GM12878 (cell line): Measurements from ENCODE around the gene ZNF813. TPM values are rescaled to one million over a fixed set of nuclear protein-coding genes. Genes with fewer than 3 reads are reported as not detected.

Experiments
- ATAC-seq: fragments of 200-7000 bp; cut with Tn5 transposase; 3 replicates; pipeline ENCODE4 v1.9.1; 2020; ENCODE audit warnings: mild to moderate bottlenecking, moderate library complexity
- BruUV-seq: library from RNA; stranded (reverse); fragments of 400-500 nt; replicated peaks from 2 replicates; lab custom pipeline; 2021; lab: Mats Ljungman, UMichigan
- CTCF ChIA-PET: fragments of 300-600 bp; sonication (Branson Sonifier 250); formaldehyde crosslinking; extraction: SDS; loops from one replicate; lab custom pipeline; 2021; ENCODE audit warnings: inconsistent platforms; lab: Yijun Ruan, JAX
- POLR2A ChIA-PET: fragments of 350-600 bp; formaldehyde crosslinking; extraction: SDS; loops from one replicate; lab custom pipeline; 2021; ENCODE audit warnings: inconsistent platforms; lab: Charles Lee
- RAD21 ChIA-PET: fragments of 300-600 bp; sonication (Branson Sonifier 250); formaldehyde crosslinking; loops from one replicate; lab custom pipeline; 2023; ENCODE audit warnings: antibody characterized with exemption; ENCODE audit not compliant: unreplicated experiment; lab: Charles Lee
- SMC1A ChIA-PET: fragments of 300-600 bp; sonication (Branson Sonifier 250); formaldehyde crosslinking; loops from one replicate; lab custom pipeline; 2023; ENCODE audit not compliant: unreplicated experiment, uncharacterized antibody; lab: Charles Lee
- DNase-seq: peaks from one replicate; pipeline ENCODE4 v3.0.0-alpha.2; 2011; ENCODE audit warnings: low read depth, low spot score
- FAIRE-seq: peaks from 3 replicates; lab custom pipeline; 2011; peaks lifted over from hg19 to GRCh38; lab: Jason Lieb, UNC
- H2AFZ ChIP-seq: 2 replicates; pipeline ENCODE4 v1.6.0; 2011; ENCODE audit warnings: low read depth, low read length, control low read depth; ENCODE audit not compliant: control insufficient read depth
- H3K27ac ChIP-seq: 2 replicates; pipeline ENCODE4 v1.5.1; 2011; ENCODE audit warnings: control low read depth; ENCODE audit not compliant: control insufficient read depth, insufficient read depth
- H3K27me3 ChIP-seq, 2 experiments: replicated peaks in 1 of 2; 2 replicates each; pipeline versions ENCODE4 v1.6.0 to v1.6.1; 2011; ENCODE audit warnings: low read length in 1 of 2; ENCODE audit not compliant: control insufficient read depth in 2 of 2, insufficient read depth in 2 of 2
- H3K36me3 ChIP-seq, 2 experiments: 2 replicates each; pipeline ENCODE4 v1.5.1; 2011; ENCODE audit warnings: low read length in 1 of 2; ENCODE audit not compliant: control insufficient read depth in 2 of 2, insufficient read depth in 2 of 2
- H3K4me1 ChIP-seq: 2 replicates; pipeline ENCODE4 v1.6.1; 2011; ENCODE audit warnings: mild to moderate bottlenecking, low read length, moderate library complexity, mixed read lengths; ENCODE audit not compliant: control insufficient read depth, insufficient read depth
- H3K4me2 ChIP-seq: 2 replicates; pipeline ENCODE4 v1.6.0; 2011; ENCODE audit warnings: control low read depth; ENCODE audit not compliant: control insufficient read depth, insufficient read depth
- H3K4me3 ChIP-seq: fragments of 200-600 bp; sonication (generic); 2 replicates; pipeline ENCODE4 v1.5.1; 2016
- H3K79me2 ChIP-seq: 2 replicates; pipeline ENCODE4 v1.6.0; 2011; ENCODE audit warnings: low read length; ENCODE audit not compliant: control insufficient read depth, insufficient read depth
- H3K9ac ChIP-seq: 2 replicates; pipeline ENCODE4 v1.8.0; 2011; ENCODE audit warnings: low read length, control low read depth, mixed read lengths; ENCODE audit not compliant: control insufficient read depth, insufficient read depth
- H3K9me3 ChIP-seq: replicated peaks from 3 replicates; pipeline ENCODE4 v1.5.1; 2011; ENCODE audit warnings: mild to moderate bottlenecking, low read length; ENCODE audit not compliant: control insufficient read depth, insufficient read depth
- H4K20me1 ChIP-seq: 2 replicates; pipeline ENCODE4 v1.6.0; 2011; ENCODE audit not compliant: control insufficient read depth, insufficient read depth
- BCLAF1 ChIP-seq: fragments of 450-650 bp; IDR thresholded peaks from 2 replicates; pipeline ENCODE4 v1.6.1; 2017; ENCODE audit warnings: antibody characterized with exemption, mild to moderate bottlenecking, moderate library complexity
- BHLHE40 ChIP-seq, 2 experiments: fragments of 450-650 bp in 1 of 2; IDR thresholded peaks; 2 replicates each; pipeline ENCODE4 v1.6.1; 2011 to 2017; ENCODE audit warnings: low read depth in 2 of 2, borderline replicate concordance in 1 of 2, improper control_type of control experiment in 1 of 2, low read length in 1 of 2, mild to moderate bottlenecking in 1 of 2
- FOXM1 ChIP-seq: IDR thresholded peaks from 2 replicates; pipeline ENCODE4 v1.6.1; 2012; ENCODE audit warnings: low read depth, mild to moderate bottlenecking, inconsistent platforms, low read length, moderate library complexity
- GABPA ChIP-seq: IDR thresholded peaks from 2 replicates; pipeline ENCODE4 v1.6.1; 2014; ENCODE audit warnings: antibody characterized with exemption, low read depth, mild to moderate bottlenecking, inconsistent platforms
- NR2F1 ChIP-seq: fragments of 450-650 bp; conservative IDR thresholded peaks from 2 replicates; pipeline ENCODE4 v1.6.1; 2017; ENCODE audit warnings: mild to moderate bottlenecking
- RELB ChIP-seq: fragments of 450-650 bp; IDR thresholded peaks from 2 replicates; pipeline ENCODE4 v1.6.1; 2017; ENCODE audit warnings: low read depth, mild to moderate bottlenecking, moderate library complexity
- SMAD5 ChIP-seq: IDR thresholded peaks from 2 replicates; pipeline ENCODE4 v1.6.1; 2016; ENCODE audit warnings: antibody characterized with exemption, low read depth
- TAF1 ChIP-seq: IDR thresholded peaks from 2 replicates; pipeline ENCODE4 v1.6.1; 2011; ENCODE audit warnings: mild to moderate bottlenecking, low read depth, low read length, borderline replicate concordance
- WRNIP1 ChIP-seq: IDR thresholded peaks from 2 replicates; pipeline ENCODE4 v1.6.1; 2011; ENCODE audit warnings: low read depth, low read length, improper control_type of control experiment, borderline replicate concordance
- WGBS: methylation state at CpG from one replicate; pipeline ENCODE4 v1.1.6; 2016; ENCODE audit warnings: low lambda C conversion rate; ENCODE audit not compliant: insufficient replicate concordance, insufficient coverage; ENCODE audit errors: missing lambda C conversion rate; 5-methylcytosine and 5-hydroxymethylcytosine counted together
- in situ Hi-C: fragments of 300-500 bp; cut with MboI; formaldehyde crosslinking; loops from 9 replicates; pipeline ENCODE4 v1.14.3; 2018; ENCODE audit warnings: mixed read lengths
- intact Hi-C: fragments of 100-400 bp; cut with micrococcal nuclease; formaldehyde crosslinking; loops from one replicate; pipeline ENCODE4 v1.14.2; 2022; ENCODE audit not compliant: unreplicated experiment
- polyA plus RNA-seq, 11 experiments: library from polyadenylated mRNA; depleted of rRNA in 4 of 11; unstranded in 6 of 11; stranded (reverse) in 5 of 11; fragments of >200 nt; fragmentation: Nextera tagmentation in 4 of 11; fragmentation: Illumina TruSeq in 1 of 11; extraction: Ambion mirVana in 4 of 11; extraction: Trizol in 1 of 11; gene quantifications; 1 replicate in 1 of 11; 2 replicates in 10 of 11; pipeline versions ENCODE4 v1.2.1 to v1.2.3, GENCODE V29; 2011 to 2016; ENCODE audit warnings: inconsistent platforms in 2 of 11, missing spikeins in 2 of 11, low read depth in 1 of 11
- total RNA-seq, 4 experiments: library from RNA; depleted of rRNA in 3 of 4; stranded (reverse); fragments of >200 nt in 3 of 4; fragmentation: Illumina TruSeq in 1 of 4; extraction: Trizol in 1 of 4; gene quantifications; 2 replicates each; pipeline versions ENCODE4 v1.2.1 to v1.2.3, GENCODE V29; 2013 to 2021

Gene ZNF813
- total and polyA plus RNA-seq, 10 of the 15 experiments (the other 5 are each of a cell fraction or from before 2014, with no cell fraction given), result 0.27 to 4.8 (median 2.6) TPM

DNA sequence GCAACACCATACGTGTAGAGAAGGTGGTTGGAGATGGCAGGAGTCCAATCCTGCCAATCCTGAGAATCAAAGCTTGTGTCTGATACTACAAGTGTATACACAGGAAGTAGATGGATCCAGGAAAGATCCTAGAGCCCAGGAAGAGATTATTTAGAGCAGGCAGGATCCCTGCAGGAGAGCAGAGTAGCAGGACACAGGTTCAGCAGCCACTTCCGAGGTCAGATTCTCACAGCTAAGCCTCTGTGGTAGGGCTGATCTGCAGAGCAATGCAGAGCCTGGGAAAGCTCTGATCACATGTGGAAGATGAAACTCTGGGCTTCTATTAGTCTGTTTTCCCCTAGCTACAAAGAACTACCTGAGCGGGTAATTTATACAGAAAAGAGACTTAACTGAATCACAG is 41.9 kb downstream of the ZNF813 start:
- H3K4me1 ChIP-seq, result no peaks in the 10 kb centered on the region
- no peak for DNase-seq
- no peaks in the 10 kb centered on the region for H3K27me3 ChIP-seq
- H2AFZ ChIP-seq, result no peak overlapping the region
- SMC1A ChIA-PET, result interaction anchor here (0.5 to 2.4 kb wide), 3 partner anchors 11 to 589 kb away, joined by 3 to 8 read pairs (median 5); no protein-coding TSS in a partner anchor
- FAIRE-seq, result no peak
- no peak overlapping the region for H3K27ac ChIP-seq
- CTCF ChIA-PET, result interaction anchor here (1.8 to 2.2 kb wide), 2 partner anchors 27 to 84 kb away, joined by 4 to 11 read pairs; no protein-coding TSS in a partner anchor
- in situ Hi-C loops (no loop called here), intact Hi-C loops (no loop called here)
- no peak for TF ChIP-seq BHLHE40 (IDR thresholded peaks at IDR 0.05; ENCODE audit: borderline replicate concordance in 1 of 2, low read depth in 2 of 2, low read length in 1 of 2)
- TF ChIP-seq GABPA, result no peak
- no peak for TF ChIP-seq TAF1
- TF ChIP-seq WRNIP1, result no peak
- TF ChIP-seq NR2F1, result no peak
- TF ChIP-seq FOXM1, result no peak
- no peak for TF ChIP-seq SMAD5
- TF ChIP-seq RELB, result no peak
- no peak for TF ChIP-seq BCLAF1
- no peak overlapping the region for H3K9ac ChIP-seq
- H3K79me2 ChIP-seq, result no peaks in the 10 kb centered on the region
- no peaks in the 10 kb centered on the region for H3K36me3 ChIP-seq
- 36% methylated on average over 3 of the region's 3 CpGs for WGBS
- no peaks in the 10 kb centered on the region; the same call in 2 of the 3 replicates for H3K9me3 ChIP-seq
- ATAC-seq, result no peak; the same call in 2 of the 3 replicates
- RAD21 ChIA-PET, result interaction anchor here (0.8 kb wide), 1 partner anchor 11 kb away, joined by 3 read pairs; no protein-coding TSS in a partner anchor
- BruUV-seq, result no TSS peak
- no peak overlapping the region for H3K4me2 ChIP-seq
- POLR2A ChIA-PET, result no interaction called here
- no peak overlapping the region for H3K4me3 ChIP-seq
- H4K20me1 ChIP-seq, result no peaks in the 10 kb centered on the region
